ENCODE data around the gene FSTL4.
A peak's percentile ranks its signal among the peaks of the same experiment; 100 is the strongest.

FSTL4 gene

DNA sequence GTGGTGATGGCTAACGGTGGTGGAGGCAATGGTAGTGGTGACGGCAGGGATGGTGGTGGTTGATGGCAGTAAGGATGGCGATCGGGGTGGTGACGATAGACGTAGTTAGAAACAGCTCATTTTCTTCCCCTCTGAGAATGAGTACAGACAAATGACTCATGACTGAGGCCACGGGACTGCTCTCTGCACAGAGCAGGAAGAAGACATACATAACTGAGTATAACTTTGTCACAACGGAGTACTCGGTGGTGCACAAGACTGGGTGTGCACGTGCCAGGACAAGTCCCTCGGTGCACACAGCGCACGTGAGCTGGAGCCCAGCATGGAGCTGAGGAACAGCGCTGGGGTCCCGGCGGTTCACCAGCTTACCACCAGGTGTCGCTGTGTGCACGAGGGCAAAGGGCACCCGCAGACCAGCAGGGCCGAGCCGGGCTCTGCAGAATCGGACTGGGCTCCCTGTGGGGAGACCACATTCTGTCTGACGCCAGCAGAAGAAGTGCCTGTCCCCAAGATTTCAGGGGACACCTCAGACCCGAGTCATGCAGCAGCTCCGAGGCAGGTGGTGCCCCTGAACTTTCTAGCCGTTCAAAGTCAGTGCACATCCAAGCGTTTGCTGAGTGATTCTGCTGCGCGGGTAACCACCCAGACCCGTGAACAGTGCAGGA is 188.6 kb downstream of the FSTL4 start:
- DNase-seq: peak; percentile 58

DNA sequence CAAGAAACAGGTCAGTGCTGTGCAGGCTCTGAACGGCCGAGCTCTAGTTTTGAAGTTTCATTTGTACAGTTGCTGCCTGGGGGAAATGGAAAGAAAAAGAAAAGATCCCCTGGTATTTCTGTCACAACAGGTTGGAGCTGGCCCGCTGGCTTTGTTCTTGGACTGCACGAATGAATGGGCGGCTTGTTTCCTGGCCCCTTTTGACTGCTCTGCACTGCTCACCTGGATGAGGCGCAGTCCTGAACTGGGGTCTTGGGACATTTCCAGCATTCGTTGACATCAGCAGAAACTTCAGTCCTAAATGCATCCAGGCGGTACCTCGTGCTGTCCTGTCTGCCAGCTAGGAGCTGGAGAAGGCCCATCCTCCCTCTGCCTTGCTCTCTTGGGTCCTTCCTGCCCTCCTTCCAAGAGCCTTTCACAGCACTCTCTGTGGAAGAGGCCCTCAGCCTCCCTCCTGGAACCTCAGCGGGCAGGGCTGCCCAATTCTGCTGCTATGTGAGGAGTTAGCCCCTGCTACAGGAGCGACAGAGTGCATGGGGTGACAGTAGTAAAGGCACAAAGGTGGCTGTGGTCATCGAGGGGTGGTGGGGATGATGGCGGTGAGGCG is 189.2 kb downstream of the FSTL4 start:
- DNase-seq: no peak

DNA sequence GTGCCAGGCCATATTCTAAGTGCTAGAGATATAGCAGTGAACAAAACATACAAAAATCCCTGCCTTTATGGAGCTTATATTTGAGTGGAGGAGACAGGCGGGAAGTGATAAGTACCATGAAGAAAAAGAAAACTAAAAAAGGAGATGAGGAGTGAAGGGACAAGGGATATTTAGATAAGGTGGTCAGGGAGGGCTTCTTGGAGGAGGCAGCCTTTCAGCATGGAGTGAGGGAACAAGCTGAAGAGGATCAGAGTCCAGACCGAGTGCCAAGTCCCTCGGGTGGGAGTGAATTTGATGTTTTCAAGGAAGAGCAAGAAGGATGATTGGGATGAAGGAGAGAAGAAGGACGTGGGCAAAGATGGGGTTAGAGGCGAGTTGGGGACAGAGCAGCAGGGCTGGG is 190.5 kb downstream of the FSTL4 start:
- DNase-seq: no peak

DNA sequence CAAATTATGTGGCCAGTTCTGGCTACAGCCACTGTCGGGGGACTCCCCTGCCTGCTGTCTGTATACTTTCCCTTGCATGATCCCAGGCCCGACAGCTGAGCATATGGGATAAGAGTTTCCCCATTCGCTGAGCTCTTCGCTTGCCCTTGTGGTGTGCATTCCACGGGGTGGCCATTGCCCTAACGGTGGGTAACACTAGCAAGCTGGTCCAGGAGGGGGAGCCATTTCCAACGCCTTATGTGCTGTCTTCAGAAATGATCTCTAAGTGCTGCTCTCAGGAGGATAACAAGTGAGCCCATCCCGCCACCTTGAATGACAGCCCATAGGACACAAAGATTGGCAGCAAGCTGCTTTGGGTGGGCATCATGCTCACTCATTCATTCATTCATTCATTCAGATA is 190.9 kb downstream of the FSTL4 start:
- DNase-seq: no peak

DNA sequence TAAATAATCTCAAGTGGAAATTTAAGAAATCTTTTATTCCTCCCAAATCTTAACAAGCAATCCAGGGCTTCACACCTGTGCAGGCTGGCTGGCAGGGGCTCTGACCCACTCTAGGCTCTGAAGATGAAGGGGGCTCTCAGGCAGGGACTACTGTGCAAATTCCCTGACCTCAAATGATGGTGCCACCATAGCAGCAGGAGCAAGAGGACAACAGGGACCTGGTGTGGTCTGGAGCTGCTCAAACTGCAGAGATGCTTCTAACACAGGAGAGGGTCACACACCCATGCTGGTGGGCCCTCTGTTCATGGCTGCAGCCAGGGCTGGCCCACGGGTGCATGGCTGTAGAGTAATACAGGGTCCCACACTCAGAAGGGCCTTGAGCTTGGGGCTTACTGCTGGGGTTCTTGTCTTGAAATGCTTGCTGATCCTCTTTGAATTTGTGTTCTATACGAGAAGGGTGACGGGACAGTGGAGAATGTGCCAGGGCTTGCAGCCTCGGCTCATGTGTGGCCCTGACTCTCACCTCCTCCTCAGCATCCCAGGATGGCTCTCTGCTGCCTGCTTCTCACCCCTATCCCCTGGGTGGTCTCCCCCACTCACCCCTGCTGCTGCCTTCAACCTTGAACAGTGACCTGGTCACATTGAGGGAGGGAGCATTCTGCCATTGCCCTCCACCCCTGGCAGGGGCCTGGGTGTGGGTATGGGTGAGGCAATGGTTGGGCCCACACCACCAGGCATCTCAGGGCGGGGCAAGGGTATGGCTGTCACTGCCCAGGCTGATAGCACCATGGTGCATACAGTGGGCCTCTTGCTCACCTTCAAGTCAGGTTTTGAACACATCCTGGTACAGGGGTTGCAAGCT is 191.7 kb downstream of the FSTL4 start:
- DNase-seq: no peak

DNA sequence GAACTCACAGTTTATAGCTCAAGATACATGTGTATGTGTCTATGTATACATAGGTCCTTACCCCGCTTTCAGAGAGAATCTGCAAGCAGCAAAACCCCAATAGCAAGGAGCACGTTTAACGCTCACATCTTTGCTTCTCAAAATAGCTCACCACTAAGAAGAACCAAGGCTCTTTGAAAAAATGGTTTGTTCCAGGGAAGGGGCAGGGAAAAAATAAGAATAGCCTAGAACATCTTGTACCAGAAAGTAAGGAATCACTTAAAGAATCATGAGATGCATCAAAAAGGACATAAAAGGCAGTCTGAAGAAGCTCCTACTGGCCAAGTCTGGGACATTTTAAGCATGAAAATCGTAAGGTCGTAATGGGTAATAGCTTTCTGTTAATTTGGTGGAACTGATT is 196.4 kb downstream of the FSTL4 start:
- DNase-seq: no peak

DNA sequence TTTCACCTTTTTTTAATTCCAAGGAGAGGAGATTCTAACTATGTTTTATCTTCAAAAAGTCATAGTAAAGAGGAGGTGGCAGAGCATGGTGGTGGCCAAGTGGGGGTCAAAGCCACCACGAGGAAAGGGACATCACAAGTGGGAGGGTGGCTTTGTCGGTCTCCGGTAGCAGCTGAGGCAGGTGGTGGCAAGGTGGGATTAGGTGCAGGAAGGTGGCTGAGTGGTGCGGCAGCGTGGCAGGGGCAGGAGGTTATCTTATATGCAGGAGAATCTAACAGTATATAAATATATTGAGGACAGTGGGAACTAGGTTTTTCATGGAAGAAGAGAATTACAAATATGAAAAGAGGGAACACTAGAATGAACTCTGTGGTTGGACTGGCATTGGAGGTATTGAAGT is 196.8 kb downstream of the FSTL4 start:
- DNase-seq: no peak

DNA sequence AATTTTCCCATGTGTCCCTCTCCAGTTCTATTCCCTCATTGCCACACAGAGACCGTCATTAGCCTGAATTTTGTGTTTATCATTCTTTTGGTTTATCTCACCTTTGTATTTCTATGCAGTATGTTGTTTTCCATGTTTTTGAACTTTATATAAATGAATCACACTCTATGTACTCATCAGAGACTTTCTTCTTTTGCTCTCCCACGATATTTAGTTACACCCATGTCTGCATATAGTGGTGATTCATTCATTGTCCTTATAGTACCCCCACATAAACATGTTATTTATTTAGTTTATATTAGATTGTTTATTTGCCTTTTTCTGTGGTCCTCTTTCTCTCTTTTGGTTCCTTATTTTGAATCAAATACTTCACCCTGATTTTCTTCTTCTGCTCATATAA is 199.7 kb downstream of the FSTL4 start:
- DNase-seq: no peak

DNA sequence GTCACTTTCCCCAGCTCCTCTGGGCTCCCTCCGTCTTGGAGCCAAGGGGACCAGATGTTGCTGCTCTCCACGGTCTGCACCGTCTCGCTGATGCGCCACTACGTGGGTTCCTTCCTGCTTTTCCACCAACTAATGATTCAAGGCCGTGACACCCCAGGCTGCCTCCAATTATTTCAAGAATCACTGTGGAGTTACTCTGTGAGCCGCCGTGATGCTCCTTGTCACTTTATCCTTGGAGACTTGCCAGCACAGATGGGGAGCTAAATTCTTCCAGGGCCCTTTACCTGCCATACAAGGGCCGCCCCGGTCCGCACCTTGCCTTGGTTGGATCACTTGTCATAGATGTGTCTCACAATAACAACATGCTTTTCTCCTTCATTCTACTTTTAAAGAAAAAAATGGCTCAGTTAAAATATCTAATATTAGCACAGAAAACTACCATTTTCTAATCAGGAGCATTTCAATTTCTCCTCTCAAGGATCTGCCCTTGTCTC is 202.0 kb downstream of the FSTL4 start:
- DNase-seq: no peak

DNA sequence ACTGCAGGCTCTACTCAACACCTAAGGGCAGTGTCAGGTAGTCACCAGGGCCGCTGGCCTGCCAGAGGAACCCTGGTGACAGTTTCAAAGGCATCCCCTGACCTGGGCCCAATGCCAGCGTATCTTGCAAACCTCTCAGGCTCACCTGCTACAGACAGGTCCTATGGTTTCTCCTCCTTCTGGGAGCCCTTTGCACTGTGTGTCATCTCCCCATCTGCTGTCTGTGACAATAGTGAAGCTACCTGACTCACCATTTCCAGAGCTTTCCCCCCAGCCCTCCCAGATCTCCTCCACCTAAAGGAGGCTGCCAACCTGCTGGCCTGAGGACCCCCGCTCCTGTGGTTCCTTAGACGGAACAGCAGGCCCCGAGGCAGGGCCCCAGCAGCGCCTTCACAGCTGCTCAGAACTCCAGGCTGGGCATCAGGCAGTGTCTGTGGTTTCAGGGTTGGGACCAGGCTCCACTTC is 203.1 kb downstream of the FSTL4 start:
- DNase-seq: no peak

DNA sequence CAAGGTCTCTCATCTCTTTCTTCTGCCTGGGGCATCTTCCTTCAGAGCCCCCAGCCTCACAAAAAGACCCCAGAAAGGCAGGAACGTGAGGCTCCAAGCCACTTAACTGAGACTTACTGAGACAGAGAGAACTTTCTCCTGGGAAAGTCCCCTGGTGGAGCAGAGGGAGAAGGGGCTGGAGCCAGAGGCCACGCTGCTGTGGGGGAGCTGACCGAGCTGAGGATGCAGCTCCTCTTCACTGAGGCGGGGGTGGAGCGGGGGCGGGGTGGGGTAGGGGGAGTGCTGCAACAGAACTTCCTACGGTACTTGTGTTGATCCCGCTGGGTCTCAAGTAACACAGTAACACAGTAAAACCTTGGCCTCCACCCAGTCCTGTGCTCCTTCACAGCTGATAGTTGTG is 204.0 kb downstream of the FSTL4 start:
- DNase-seq: no peak

DNA sequence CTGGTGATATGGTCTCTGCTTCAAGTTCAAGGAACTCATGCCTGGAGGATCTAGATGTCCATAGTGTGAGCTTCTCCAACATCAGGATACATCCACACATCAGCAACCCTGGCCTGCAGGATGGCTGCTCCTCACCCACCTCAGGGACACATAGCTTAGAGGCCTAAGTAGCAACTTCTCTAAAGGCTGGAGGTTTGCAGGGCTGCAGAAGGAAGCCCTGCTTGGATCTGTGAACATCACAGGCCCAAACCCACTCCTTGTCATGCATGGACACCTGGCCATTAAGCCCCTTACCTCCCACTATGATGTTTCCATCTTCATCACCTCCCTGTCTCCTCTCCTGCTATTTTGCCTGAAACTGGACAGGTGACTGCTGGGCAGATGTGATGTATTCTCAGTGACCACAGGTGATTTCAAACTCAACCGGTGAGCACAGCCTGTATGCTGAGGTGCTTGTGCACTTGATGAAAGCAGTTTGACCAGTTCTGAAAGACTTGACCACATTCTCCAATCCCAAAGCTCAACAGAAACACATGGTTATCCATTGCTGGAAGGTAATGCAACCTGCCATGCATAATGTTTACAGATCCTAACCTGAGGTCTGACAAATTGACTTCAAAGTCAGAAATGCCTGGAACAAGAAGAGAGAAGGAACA is 205.2 kb downstream of the FSTL4 start:
- no peak for DNase-seq

DNA sequence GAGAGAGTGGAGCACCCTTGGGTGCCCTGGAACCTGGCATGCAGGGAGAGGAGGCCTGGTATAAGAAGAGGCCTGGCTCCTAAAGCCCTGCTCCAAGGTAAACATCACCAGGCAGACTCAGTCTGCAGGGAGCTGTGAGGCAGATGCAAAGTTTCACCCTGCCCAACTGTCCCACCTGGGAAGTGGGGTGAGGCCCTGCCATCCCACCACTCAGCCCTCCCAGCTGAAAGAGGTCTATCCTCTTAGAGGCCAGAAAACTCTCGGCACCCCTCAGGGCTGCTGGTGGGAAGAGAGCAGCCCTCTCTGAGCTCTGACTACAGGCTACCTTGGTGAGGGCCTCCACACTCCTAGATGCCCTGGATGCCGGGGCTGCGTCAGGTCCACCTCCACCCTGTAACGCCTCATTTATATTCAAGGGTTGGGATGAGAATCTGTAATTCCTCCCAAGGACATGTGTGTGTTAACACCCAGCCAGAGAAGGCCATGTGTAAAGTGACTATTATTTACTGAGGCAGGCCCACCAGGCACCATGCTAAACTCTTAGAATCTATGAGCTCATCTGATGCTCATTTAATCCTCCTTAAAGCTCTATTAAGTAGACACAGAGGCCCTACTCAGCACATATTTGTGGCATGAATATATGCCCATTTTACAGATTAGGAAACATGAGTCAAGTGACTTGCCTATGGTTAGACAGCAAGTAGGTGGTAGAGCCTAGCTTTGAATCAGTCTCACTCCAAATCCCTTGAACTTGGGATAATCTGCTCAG is 205.9 kb downstream of the FSTL4 start:
- no peak for DNase-seq

DNA sequence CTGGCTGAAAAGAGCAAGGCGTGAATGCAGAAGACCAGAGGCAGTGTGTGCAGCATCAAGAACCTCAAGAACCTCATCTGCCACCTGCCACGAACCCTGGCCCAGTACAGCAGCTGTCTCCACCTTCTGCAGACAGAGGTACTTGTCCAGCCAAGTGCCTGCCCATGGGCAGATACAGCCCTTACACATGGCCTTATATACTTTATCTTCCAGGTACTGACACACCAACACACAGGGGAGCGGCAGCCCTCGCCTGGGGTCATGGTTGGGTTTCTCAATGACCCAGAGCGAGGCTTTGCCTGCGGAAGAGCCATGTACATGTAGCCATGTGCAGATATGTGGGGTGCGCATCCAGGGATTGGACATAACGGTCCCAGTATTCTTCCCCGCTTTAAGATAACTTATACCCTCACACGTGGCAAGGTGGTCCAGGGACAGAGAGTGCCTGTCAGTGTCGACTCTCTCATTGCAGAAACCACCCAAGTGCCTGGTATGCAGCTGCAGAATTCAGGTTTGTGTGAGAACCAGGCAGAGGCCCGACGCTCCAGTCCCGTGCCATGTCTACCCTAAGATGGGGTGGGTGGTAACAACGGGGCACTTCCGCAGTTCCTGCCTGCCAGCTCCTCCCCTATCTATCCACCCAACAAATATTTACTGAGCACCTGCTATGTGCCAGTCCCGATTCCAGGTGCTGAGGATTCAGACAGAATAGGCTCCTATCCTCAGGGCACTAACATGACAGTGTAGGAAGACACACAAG is 206.9 kb downstream of the FSTL4 start:
- no peak for DNase-seq

DNA sequence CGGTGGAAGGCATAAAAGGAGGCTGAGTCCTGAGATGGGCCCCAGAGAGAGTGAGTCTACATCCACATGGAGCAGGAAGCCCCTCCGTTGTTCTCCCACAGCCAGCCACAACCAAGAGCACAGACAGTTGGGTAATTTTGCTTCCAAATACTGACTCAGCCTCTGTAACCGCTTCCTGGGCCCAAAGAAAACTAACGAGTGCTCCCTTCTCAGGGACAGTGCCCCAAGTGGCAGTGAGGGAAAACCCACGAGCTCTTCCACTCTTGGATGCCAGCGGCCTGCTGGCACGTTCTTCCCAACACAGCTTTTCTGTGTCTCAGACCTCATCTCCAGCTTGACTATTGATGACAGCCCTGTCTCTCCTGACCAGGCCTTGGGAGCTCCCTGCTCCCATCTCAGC is 207.6 kb downstream of the FSTL4 start:
- no peak for DNase-seq

DNA sequence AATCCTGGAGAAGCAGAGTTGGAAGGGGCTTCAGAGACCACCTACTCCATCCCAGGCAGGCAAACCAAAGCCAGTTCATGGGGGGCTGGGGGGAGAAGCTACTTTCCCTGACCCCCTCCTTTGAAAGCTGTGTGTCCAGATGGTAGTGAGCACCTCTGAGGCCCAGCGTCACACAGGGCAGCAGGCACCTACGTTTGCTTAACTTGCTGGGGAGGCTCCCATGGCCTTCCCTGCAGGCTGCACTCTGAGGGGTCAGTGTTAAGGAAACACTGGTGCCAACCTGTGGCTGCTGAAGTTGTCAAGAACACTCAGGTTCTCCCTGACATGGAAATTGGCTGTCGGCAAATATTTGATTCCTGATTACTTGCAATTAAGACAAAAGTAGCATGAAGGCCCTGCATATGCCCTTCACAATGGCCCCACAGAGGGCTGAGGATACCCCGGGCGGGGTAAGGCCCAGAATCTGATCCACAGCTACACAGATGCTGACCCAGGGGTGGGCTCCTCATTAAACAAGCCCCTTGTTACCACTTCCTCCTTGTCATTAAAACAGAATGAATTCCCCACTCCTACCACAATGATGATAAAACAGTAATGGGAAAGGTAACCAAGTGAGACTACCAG is 208.5 kb downstream of the FSTL4 start:
- no peak for DNase-seq

DNA sequence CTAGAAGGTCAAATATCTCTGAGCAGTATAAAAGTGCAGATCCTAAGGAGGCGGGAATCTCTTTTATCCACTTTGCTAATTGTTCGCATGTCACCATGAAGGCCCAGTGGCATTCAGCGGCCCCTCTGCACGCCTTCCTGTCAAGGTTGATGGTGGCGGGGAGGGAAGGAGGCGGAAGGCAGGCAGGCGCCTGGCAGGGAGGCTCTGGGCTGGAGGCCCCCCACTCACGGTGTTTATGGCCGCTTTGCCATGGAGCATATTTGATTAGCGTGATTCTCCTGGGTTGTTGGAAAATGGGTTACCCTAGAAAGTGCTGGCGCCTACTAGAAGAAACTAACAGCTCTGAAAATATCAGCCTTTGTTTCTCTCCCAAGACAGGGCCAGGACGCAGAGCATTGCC is 209.6 kb downstream of the FSTL4 start:
- no peak for DNase-seq

DNA sequence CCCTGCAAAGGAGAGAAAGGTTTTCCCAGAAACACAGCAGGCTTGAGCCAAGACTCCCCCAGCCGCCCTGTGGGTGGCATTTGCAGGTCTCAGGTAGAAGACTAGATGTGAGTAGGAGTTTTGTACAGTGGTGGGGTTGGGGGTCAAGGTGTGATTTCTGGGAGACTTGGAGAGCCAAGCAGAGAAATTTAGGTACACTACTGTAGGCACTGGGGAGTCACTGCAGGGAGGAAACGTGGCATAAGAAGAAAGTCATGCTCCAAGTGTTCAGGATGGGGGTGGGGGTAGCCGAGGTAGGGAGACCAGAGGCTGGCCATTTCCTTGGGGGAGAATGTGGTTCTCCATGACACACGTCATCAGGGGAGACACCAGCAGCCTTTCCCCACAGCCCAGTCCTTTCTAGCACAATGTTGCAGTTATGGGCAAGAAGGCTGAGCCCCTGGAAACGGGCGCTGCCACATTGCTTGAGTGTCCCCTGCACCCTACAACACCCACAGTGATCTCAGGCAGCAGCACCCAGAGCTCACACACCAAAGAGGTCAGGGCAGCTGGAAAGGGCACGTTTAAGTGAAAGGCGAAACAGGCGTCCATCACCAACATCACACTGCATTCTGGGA is 210.5 kb downstream of the FSTL4 start:
- DNase-seq: no peak

DNA sequence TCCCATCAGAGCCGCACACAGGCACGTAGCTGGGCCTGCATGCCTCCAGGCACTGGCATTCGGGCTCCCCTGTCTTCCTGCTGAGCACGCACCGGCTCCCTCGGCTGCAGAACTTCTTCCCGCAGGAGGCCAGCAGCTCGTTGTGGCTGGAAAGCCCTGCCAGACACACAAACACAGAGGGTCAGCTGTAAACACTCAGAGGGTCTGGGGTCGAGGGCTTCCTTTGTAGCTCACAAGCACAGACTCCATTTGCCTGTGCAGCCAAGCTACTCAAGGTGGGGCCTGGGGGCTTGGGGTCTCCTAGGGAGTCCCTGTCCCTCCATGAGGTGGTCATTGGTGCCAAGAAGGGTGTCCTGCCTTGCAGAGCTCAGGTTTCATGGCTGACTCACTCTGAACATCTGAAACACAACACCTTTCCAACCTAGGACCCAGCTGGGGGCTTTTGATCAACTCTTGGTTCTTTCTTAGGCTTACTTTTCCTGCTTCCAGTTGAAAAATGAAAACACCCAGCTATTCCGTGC is 211.4 kb downstream of the FSTL4 start:
- no peak for DNase-seq

DNA sequence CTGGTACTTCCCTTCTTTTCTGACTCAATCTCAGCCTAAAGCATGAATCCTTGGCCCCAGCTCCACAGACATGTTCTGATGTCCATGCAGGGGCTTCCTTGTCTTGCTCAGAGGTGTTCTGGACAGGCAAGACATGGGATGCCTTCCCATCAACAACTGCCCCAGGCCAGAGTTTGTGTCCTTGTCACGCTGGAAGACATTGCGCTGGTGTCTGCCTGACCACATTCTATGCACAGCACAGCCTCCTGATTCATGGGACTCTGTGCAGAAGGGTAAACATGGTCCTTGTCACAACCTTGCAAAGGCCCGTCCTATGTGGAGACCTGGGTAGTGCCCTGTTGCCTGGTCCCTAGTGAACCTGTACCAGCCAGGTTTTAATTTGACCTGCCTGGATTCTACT is 212.2 kb downstream of the FSTL4 start:
- no peak for DNase-seq

Data from activated gamma-delta T cell treated with Interleukin-2 at 50 U/mL for 16 hours (primary cell).